HG03439 (cell line): ENCODE data around the gene FATE1.

Source experiments
- ATAC-seq: cut with Tn5 transposase; IDR thresholded peaks from one replicate; pipeline ENCODE4 v1.9.1; 2021; ENCODE audit warnings: mild to moderate bottlenecking, moderate library complexity; ENCODE audit not compliant: unreplicated experiment

The FATE1 gene

DNA sequence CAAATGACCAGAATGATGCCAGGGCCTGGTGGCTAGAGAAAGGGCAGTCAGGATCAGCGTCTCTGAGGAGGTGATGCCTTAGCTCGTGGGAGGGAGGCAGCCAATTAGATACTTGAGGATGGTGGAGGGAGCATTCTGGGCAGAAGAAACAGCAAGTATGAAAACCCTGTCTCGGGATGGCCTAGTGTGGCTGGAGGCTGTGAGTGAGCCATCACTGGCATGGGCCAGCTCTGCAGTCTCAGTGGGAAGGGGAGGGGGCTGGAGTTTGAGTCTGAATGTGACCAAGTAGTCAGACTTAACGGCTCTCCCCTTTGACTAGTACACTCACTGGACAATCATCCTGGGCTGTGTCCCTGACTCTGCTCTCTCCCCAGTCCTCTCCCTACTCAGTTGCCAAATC, 25.8 kb downstream of the FATE1 start:
- ATAC-seq = no peak

DNA sequence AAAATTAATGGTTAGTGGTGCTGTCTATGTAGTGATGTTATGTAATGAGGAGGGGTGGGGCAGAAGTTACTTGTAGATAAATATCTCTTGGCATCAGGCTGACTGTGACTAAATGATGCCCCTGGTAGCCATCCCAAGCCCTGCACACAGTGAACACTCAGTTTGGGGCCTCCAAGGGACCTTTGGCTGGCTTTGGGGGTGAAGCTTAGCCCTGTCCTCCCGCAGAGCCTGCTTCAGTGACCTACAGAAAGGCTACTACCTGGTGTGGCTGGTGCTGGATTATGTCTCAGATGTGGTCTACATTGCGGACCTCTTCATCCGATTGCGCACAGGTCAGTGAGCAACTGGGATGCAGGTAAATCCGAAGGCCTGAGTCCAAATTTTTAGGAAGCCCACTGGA, 26.5 kb downstream of the FATE1 start:
- ATAC-seq = no peak

DNA sequence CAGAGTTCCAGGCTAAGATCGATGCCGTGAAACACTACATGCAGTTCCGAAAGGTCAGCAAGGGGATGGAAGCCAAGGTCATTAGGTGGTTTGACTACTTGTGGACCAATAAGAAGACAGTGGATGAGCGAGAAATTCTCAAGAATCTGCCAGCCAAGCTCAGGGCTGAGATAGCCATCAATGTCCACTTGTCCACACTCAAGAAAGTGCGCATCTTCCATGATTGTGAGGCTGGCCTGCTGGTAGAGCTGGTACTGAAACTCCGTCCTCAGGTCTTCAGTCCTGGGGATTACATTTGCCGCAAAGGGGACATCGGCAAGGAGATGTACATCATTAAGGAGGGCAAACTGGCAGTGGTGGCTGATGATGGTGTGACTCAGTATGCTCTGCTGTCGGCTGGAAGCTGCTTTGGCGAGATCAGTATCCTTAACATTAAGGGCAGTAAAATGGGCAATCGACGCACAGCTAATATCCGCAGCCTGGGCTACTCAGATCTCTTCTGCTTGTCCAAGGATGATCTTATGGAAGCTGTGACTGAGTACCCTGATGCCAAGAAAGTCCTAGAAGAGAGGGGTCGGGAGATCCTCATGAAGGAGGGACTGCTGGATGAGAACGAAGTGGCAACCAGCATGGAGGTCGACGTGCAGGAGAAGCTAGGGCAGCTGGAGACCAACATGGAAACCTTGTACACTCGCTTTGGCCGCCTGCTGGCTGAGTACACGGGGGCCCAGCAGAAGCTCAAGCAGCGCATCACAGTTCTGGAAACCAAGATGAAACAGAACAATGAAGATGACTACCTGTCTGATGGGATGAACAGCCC, 28.0 kb downstream of the FATE1 start:
- no peak for ATAC-seq

DNA sequence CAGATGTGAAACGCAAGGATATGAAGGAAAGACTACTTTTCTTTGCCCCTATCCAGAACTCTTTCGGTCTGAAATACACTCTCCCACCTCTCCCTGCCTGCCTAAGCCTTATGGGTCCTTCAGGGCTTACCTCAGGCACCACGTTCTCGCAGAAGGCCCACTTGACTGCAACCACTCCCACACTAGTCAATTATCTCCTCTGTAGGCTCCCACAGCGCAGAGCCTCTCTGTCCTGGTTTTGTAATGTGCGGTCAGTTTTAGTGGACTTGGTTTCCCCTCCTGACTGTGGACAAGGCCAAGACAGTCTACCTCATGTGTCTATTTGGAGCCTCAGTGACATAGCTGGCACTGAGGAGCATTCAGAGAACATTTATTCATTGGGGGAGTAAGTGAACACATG, 29.8 kb downstream of the FATE1 start:
- no peak for ATAC-seq

DNA sequence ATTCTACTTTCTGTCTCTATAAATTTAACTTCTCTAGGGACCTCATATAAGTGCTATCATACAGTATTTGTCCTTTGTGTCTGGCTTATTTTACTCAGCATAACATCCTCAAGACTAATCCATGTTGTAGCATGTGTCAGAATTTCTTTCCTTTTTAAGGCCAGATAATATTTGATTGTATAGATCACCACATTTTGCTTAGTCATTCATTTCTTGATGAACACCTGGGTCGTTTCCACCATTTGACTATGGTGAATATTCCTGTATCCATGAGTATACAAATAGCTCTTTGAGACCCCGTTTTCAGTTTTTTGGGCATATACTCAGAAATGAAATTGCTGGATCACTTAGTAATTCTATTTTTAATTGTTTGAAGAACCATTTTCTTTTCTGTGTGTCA, 30.7 kb downstream of the FATE1 start:
- no peak for ATAC-seq

DNA sequence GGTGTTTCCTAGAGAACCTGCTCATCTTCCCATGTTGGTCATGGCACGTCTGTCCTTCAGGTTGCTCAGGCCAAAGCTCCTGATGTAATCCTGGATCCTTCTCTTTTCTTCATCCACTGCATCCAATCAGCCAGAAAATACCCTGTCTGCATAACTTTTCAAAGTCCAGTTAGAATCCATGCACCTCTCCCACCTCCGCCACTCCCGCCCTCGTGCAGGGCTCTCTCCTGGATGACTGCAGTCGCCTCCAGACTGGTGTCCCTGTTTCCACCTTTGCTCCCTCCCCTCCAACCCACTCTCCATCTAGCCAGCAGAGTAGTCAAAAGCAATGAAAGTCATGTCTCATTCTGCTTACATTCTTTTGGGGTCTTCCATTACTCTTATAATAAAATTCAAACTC, 34.7 kb downstream of the FATE1 start:
- ATAC-seq = no peak

DNA sequence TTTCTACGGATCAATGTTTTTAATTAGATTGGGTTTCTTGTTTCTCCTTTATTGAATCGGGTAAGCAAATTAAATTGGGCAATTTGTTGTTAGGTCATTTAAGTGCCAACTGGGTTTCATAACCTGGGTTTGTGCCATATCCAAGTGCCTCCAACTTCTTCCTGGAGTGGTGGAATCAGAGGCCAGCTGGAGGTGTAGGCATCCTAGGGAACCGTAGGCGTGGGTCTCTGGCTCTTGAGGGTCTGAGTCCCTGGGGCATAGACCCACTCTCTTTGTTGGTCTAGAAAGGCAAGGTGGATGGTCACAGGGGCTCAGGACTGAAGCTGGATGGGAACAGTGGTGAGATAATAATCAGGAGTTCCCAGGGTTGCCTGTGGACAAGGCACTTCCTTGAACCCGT, 37.0 kb downstream of the FATE1 start:
- no peak for ATAC-seq

DNA sequence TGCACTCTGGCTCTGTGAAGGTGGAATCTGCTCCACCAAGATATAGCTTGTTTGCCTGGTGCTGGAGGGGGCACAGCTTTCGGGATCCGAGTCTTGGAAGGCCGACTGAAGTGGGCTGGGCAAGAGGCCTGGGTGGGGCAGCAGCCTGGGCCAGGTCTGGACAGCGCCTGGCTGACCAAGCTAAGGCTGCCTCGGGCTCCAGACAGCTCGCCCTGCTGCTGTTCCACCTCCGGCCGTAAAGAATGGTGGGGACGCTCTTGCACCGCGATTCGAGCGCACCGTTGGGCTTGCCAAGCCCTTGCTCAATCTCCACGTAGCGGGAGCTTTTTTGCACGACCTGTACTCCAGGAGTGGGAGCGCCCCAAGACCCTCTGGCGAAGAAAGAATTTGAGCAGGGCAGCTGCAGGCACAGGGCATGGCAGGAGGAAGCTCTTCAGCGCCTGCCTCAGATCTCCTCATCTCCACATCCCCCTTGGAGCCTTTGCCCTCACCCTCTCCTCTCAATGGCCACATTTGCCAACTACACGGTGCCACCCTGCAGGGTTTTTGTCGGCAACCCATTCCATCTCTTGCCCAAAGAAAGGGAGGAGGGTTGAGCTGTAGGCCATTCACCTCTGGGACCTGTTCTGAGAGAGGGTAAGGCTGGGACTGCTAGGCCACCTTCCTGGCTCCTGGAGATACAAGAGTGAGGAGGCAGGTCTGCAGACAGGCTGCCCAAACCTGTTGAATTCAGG, 37.6 kb downstream of the FATE1 start:
- no peak for ATAC-seq

DNA sequence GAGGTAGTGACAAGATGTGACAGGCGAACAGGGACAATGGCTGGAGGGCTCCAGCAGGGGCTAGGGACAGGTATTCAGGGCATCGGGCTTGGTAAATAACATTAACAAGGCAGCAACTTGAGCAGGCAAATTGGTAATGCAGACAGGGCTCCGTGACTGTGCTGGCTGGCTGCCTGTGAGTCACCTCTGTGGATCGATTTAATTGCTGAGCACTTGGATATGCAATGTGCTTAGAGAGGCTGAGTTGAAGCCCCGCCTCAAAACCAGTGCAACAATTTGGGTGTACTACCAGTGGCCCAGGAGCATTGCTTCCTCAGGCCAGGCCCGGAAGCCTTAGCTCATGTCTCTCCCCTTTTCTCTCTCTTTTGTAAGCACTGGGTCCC, 38.2 kb downstream of the FATE1 start:
- ATAC-seq = no peak

DNA sequence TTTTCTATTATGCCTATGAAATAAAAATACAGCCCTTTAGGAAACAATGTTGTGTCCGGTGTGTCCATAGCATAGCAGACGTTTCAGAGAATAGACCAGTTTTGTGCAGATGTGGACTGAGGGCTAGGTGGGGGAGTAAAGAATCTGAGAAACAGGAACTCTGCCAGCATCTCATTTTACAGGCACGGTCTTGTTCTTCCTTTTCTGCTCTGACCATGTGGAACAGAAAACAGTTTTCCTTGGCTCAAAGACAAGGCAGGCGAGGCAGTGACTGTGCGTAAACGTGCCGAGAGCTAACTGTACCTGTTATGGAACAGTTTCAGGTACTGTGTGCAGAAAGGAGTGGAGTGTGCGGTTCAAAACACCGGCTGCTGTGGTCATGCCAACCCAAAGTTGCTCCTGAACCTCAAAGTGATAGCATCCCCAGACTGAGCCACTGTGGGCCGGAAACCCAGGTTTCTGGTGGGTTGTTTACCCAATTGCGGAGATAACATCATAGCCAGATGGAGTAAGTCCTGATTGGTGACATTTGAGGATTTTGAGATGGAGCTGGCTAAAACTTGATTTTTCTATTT, 38.9 kb downstream of the FATE1 start:
- no peak for ATAC-seq

DNA sequence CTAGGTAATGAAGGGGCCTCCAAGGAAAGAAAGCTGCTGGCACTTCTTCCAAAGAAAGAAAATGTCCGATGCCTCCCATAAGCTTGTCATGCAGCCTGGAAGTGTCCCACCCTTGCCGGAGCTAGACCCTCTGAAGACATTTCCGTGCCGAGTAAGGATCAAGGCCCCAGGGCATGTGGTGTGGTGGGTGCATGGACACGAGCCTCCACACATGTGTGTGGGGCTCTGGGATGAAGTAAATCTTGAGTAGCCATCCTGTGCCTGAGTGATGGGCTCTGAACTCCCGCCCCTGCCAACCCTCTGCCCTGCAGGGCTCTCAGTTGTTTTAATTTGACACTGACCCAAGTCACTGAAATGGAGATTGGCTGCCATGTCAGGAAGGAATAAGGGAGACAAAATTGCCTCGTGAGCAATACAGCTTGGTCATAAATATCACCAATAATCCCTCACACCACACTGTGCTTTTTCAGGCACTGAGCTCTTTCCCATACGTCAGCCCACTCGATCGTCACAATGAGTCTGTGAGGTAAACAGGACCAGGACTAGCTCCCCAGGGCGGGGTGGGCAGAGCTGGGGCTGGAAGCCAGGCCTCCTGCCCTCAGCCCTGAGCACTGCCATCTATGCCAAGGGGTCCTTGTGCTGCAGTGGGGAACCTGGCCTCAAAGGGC, 43.3 kb downstream of the FATE1 start:
- ATAC-seq = no peak

DNA sequence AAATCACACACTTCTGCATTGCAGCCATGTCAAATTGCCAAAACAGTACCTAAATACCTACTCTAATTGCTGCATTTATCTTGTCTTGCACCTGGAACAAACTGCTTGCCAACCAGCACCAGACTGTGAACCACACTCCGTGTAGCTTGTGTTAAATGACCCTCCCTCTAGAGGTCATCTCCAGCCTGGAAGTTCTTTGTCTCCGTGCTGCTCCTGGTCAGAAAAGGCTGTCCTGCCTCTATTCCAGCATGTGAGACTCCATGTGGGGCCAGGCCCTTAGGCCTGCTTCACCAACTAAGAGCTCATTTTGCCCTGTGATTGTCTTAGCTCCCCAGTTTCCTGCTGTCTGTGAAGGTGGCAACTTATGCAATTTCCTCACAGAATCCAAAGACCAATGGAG, 47.0 kb downstream of the FATE1 start:
- ATAC-seq = no peak

DNA sequence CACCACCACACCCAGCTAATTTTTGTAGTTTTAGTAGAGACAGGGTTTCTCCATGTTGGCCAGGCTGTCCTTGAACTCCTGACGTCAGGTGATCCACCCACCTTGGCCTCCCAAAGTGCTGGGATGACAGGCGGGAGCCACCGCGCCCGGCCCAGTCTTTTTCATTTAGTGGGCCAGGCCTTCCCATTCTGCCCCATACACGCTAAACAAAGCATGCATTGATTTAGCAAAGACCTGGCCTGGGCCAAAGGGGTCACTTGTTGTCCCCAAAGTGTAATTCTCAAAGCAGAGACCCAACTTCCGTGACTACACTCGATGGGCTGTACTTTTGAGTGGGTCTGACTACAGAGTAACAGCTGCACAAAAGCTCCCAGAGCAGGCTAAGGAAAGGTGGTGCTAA, 47.9 kb downstream of the FATE1 start:
- ATAC-seq = no peak

DNA sequence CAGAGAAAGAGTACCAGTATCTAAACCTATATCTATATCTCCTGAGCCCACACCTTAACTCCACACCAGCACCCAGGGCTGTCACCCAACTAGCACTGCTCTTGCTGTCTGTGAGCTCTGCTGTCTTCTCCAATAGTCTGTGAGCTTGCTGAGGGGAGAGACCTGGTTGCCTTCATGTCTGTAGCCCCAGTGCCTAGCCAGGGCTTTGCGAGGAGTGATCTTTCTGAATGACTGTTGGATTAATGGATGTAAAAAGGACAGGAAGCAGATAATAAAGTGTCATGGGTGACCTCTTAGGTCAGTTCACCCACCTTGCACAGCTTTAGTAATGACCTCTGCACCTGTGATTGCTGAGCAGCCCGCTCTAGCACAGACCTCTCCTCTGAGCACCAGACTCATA, 49.2 kb downstream of the FATE1 start:
- no peak for ATAC-seq

DNA sequence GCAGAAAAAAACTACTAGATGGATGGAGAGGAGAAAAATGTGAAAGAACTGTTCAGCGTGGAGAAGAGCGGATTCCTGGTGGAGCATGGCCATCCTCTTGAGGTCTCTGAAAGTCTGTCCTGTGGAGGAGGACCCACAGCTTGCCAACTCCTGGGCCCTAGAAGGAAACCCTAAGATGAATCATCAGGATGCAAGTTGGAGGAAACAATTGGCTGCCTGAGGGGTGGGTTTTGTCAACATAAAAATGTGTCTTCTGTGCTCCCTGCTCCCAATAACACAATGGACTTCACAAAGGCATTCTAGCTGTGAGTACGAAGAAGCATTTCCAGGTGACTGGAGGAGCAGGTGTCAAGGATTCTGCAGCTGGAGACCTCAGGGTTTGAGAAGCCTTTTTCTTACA, 55.9 kb downstream of the FATE1 start:
- ATAC-seq = no peak
